Neural cell (in vitro differentiated cells): ENCODE results near the gene ZCCHC18. TPM values are rescaled to one million over a fixed set of nuclear protein-coding genes. Genes with fewer than 3 reads are reported as not detected.

ENCODE experiments used
- H2AFZ ChIP-seq: fragments of 200-600, 300-800 bp; sonication (generic), shearing (Covaris generic); 2 replicates; pipeline ENCODE4 v1.6.0; 2014; ENCODE audit warnings: low read depth, mild to moderate bottlenecking, antibody characterized with exemption, low read length, moderate library complexity
- H3F3A ChIP-seq: fragments of 200-600 bp; shearing (Covaris generic); 2 replicates; pipeline ENCODE4 v1.6.1; 2016; ENCODE audit warnings: mild to moderate bottlenecking, moderate library complexity, mixed read lengths, antibody characterized with exemption, low read length; ENCODE audit not compliant: insufficient read depth, poor library complexity, severe bottlenecking
- H3K27ac ChIP-seq: fragments of 200-600, 300-800 bp; sonication (generic), shearing (Covaris generic); 2 replicates; pipeline ENCODE4 v1.5.1; 2014; ENCODE audit warnings: mild to moderate bottlenecking, low read length, moderate library complexity
- H3K27me3 ChIP-seq: fragments of 300-800, 200-600 bp; sonication (generic), shearing (Covaris generic); 2 replicates; pipeline ENCODE4 v1.6.0; 2014; ENCODE audit warnings: mild to moderate bottlenecking, low read depth, low read length, moderate library complexity; ENCODE audit not compliant: insufficient read depth
- H3K36me3 ChIP-seq: fragments of 300-800, 200-600 bp; sonication (generic), shearing (Covaris generic); 2 replicates; pipeline ENCODE4 v1.5.1; 2014; ENCODE audit warnings: mild to moderate bottlenecking, antibody characterized with exemption, low read length, moderate library complexity; ENCODE audit not compliant: insufficient read depth
- H3K4me2 ChIP-seq: fragments of 300-800, 200-600 bp; sonication (generic), shearing (Covaris generic); 2 replicates; pipeline ENCODE4 v1.6.0; 2014; ENCODE audit warnings: mild to moderate bottlenecking, low read length
- H3K4me3 ChIP-seq: fragments of 300-800, 200-600 bp; sonication (generic), shearing (Covaris generic); 2 replicates; pipeline ENCODE4 v1.5.1; 2014; ENCODE audit warnings: mild to moderate bottlenecking, low read length, moderate library complexity
- H3K79me2 ChIP-seq: fragments of 200-600 bp; shearing (Covaris generic); replicated peaks from 2 replicates; pipeline ENCODE4 v1.6.0; 2014; ENCODE audit warnings: mild to moderate bottlenecking, low read length, moderate library complexity; ENCODE audit not compliant: insufficient read depth
- H3K9ac ChIP-seq: fragments of 300-800, 200-600 bp; sonication (generic), shearing (Covaris generic); 2 replicates; pipeline ENCODE4 v1.6.1; 2016; ENCODE audit warnings: mild to moderate bottlenecking, low read length, mixed read lengths
- H3K9me2 ChIP-seq: fragments of 200-600 bp; shearing (Covaris generic); 2 replicates; pipeline ENCODE4 v1.6.1; 2016; ENCODE audit warnings: mild to moderate bottlenecking, low read length, mixed read lengths; ENCODE audit not compliant: insufficient read depth
- H3K9me3 ChIP-seq: fragments of 200-600, 300-800 bp; sonication (generic), shearing (Covaris generic); 2 replicates; pipeline ENCODE4 v1.6.1; 2016; ENCODE audit warnings: mild to moderate bottlenecking, mixed run types, low read length, moderate library complexity, mixed read lengths
- H4K20me1 ChIP-seq: fragments of 200-600 bp; shearing (Covaris generic); 2 replicates; pipeline ENCODE4 v1.6.1; 2016; ENCODE audit warnings: mild to moderate bottlenecking, mixed run types; ENCODE audit not compliant: insufficient read depth
- CTCF ChIP-seq: fragments of 450-650 bp; IDR thresholded peaks from 2 replicates; pipeline ENCODE4 v1.5.1; 2014; ENCODE audit warnings: antibody characterized with exemption, mild to moderate bottlenecking, moderate library complexity; ENCODE audit not compliant: poor library complexity, severe bottlenecking
- EP300 ChIP-seq: fragments of 450-650 bp; conservative IDR thresholded peaks from 2 replicates; pipeline ENCODE4 v1.6.1; 2014; ENCODE audit warnings: antibody characterized with exemption, mild to moderate bottlenecking, moderate library complexity; ENCODE audit not compliant: poor library complexity, severe bottlenecking
- EZH2 ChIP-seq: fragments of 200-600, 300-800 bp; shearing (Covaris generic), sonication (generic); IDR thresholded peaks from 2 replicates; pipeline ENCODE4 v1.6.1; 2014; ENCODE audit warnings: antibody characterized with exemption, low read length, borderline replicate concordance, mild to moderate bottlenecking; ENCODE audit not compliant: insufficient read depth, poor library complexity, severe bottlenecking
- MXI1 ChIP-seq: fragments of 450-650 bp; conservative IDR thresholded peaks from 2 replicates; pipeline ENCODE4 v1.6.1; 2014; ENCODE audit warnings: antibody characterized with exemption, mild to moderate bottlenecking; ENCODE audit not compliant: poor library complexity, severe bottlenecking
- POLR2AphosphoS5 ChIP-seq: IDR thresholded peaks from 2 replicates; pipeline ENCODE4 v1.6.1; 2012
- RAD21 ChIP-seq: fragments of 450-650 bp; conservative IDR thresholded peaks from 2 replicates; pipeline ENCODE4 v1.6.1; 2014; ENCODE audit warnings: antibody characterized with exemption, mild to moderate bottlenecking, moderate library complexity
- REST ChIP-seq: IDR thresholded peaks from 2 replicates; pipeline ENCODE4 v1.6.1; 2012; ENCODE audit warnings: borderline replicate concordance
- SMC3 ChIP-seq: fragments of 450-650 bp; conservative IDR thresholded peaks from 2 replicates; pipeline ENCODE4 v1.6.1; 2014; ENCODE audit warnings: antibody characterized with exemption, mild to moderate bottlenecking, moderate library complexity; ENCODE audit not compliant: poor library complexity
- TAF1 ChIP-seq: IDR thresholded peaks from 2 replicates; pipeline ENCODE4 v1.6.1; 2012; ENCODE audit warnings: low read depth
- polyA plus RNA-seq: library from polyadenylated mRNA; depleted of rRNA; stranded (reverse); fragments of >200 nt; gene quantifications from 2 replicates; pipeline ENCODE4 v1.2.3, GENCODE V29; 2014

Gene ZCCHC18
- polyA plus RNA-seq, 1 donor from 2014 or later: 70.0 TPM

GRCh38 chrX:104085919-104086318, 26.4 kb upstream of the ZCCHC18 start:
- TF ChIP-seq MXI1: no peak
- TF ChIP-seq POLR2AphosphoS5: no peak
- TF ChIP-seq SMC3: no peak
- no peak for TF ChIP-seq REST
- no peak for TF ChIP-seq CTCF
- TF ChIP-seq EZH2: no peak
- no peak for TF ChIP-seq TAF1
- TF ChIP-seq EP300: no peak
- no peak for TF ChIP-seq RAD21
- no peaks in the 10 kb centered on the region for H3K36me3 ChIP-seq
- H3K79me2 ChIP-seq: no peaks in the 10 kb centered on the region
- H3K4me3 ChIP-seq: no peak overlapping the region
- H4K20me1 ChIP-seq: no peaks in the 10 kb centered on the region
- H3K9me2 ChIP-seq: no peaks in the 10 kb centered on the region
- no peaks in the 10 kb centered on the region for H3F3A ChIP-seq
- no peaks in the 10 kb centered on the region for H3K27me3 ChIP-seq
- H3K9me3 ChIP-seq: no peaks in the 10 kb centered on the region
- H3K4me2 ChIP-seq: no peak overlapping the region
- no peak overlapping the region for H2AFZ ChIP-seq
- no peak overlapping the region for H3K9ac ChIP-seq
- H3K27ac ChIP-seq: no peak overlapping the region

GRCh38 chrX:104098151-104098808, 14.0 kb upstream of the ZCCHC18 start:
- Histone ChIP-seq H3K4me3 (no peak overlapping the region), H3K9me2 (no peaks in the 10 kb centered on the region), H2AFZ (no peak overlapping the region), H3K79me2 (no peaks in the 10 kb centered on the region), H3K36me3 (no peaks in the 10 kb centered on the region), H3K27ac (no peak overlapping the region), H3F3A (no peaks in the 10 kb centered on the region), H3K27me3 (no peaks in the 10 kb centered on the region), H3K4me2 (no peak overlapping the region), H3K9ac (no peak overlapping the region), H4K20me1 (no peaks in the 10 kb centered on the region), H3K9me3 (no peaks in the 10 kb centered on the region)
- TF ChIP-seq REST: no peak
- peak; percentile 65 for TF ChIP-seq RAD21
- TF ChIP-seq TAF1: no peak
- TF ChIP-seq EZH2: no peak
- peak; percentile 76 for TF ChIP-seq SMC3
- peak; percentile 71 for TF ChIP-seq CTCF
- no peak for TF ChIP-seq MXI1
- TF ChIP-seq POLR2AphosphoS5: no peak
